ENCODE results near the gene PALLD.

DNA sequence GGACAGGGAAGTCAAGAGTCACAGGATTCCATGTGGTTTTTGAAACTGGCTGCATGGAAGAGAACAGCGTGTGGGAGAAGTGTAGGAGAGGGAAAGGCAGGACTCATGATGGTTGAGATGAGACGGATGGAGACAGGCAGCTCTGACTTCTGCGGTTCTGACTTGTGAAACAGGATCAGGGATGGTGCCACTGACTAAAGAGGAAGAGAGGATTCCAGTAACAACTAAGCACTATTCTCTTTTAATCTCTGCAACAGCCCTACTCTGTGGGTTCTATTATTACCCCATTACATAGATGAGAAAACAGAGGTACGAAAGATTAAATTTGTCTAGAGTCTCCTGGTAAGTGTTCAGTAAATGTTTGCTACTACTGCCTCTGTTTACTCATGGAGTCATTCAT is 356.9 kb downstream of the PALLD start:
- no peak for TF ChIP-seq POLR2A (IDR thresholded peaks at IDR 0.05)
- TF ChIP-seq, protein P1, sequence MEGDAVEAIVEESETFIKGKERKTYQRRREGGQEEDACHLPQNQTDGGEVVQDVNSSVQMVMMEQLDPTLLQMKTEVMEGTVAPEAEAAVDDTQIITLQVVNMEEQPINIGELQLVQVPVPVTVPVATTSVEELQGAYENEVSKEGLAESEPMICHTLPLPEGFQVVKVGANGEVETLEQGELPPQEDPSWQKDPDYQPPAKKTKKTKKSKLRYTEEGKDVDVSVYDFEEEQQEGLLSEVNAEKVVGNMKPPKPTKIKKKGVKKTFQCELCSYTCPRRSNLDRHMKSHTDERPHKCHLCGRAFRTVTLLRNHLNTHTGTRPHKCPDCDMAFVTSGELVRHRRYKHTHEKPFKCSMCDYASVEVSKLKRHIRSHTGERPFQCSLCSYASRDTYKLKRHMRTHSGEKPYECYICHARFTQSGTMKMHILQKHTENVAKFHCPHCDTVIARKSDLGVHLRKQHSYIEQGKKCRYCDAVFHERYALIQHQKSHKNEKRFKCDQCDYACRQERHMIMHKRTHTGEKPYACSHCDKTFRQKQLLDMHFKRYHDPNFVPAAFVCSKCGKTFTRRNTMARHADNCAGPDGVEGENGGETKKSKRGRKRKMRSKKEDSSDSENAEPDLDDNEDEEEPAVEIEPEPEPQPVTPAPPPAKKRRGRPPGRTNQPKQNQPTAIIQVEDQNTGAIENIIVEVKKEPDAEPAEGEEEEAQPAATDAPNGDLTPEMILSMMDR (IDR thresholded peaks at IDR 0.05): no peak

Data from testis (tissue), 2 donors.